HepG2 (cell line): Measurements from ENCODE around the gene ANTXRL.

Experiments
- MYC ChIP-seq: sonication (generic); formaldehyde crosslinking; IDR thresholded peaks from 2 replicates; pipeline ENCODE4 v1.9.0; 2021; ENCODE audit warnings: missing genetic modification reagents, borderline replicate concordance
- PAF1 ChIP-seq: IDR thresholded peaks from 2 replicates; pipeline ENCODE4 v1.6.1; 2016; ENCODE audit warnings: missing genetic modification reagents, missing compliant biosample characterization
- PHF20 ChIP-seq: sonication (generic); formaldehyde crosslinking; IDR thresholded peaks from 2 replicates; pipeline ENCODE4 v1.5.0; 2020; ENCODE audit warnings: mild to moderate bottlenecking, missing genetic modification reagents
- ZBTB1 ChIP-seq: sonication (generic); formaldehyde crosslinking; IDR thresholded peaks from 2 replicates; pipeline ENCODE4 v1.4.0; 2020; ENCODE audit warnings: missing genetic modification reagents, borderline replicate concordance
- ZNF232 ChIP-seq: sonication (generic); formaldehyde crosslinking; IDR thresholded peaks from 2 replicates; pipeline ENCODE4 v1.4.0; 2020; ENCODE audit warnings: missing genetic modification reagents, borderline replicate concordance
- ZNF501 ChIP-seq: sonication (generic); formaldehyde crosslinking; IDR thresholded peaks from 2 replicates; pipeline ENCODE4 v1.5.1; 2020; ENCODE audit warnings: mild to moderate bottlenecking, moderate library complexity, missing genetic modification reagents
- TF ChIP-seq, protein P1 (sequence below), 2 experiments: sonication (generic) in 1 of 2; formaldehyde crosslinking in 1 of 2; IDR thresholded peaks; 2 replicates each; pipeline versions ENCODE4 v1.5.1 to v1.6.1; 2011 to 2020; ENCODE audit warnings: borderline replicate concordance in 1 of 2, low read depth in 1 of 2, low read length in 1 of 2, mild to moderate bottlenecking in 1 of 2, missing genetic modification reagents in 1 of 2, moderate library complexity in 1 of 2
- TF ChIP-seq, protein P2 (sequence below): conservative IDR thresholded peaks from 2 replicates; pipeline ENCODE4 v1.6.1; 2018; ENCODE audit warnings: missing genetic modification reagents
- TF ChIP-seq, protein P3 (sequence below): sonication (generic); formaldehyde crosslinking; IDR thresholded peaks from 2 replicates; pipeline ENCODE4 v1.5.0; 2020; ENCODE audit warnings: mild to moderate bottlenecking, missing genetic modification reagents, moderate library complexity

DNA sequence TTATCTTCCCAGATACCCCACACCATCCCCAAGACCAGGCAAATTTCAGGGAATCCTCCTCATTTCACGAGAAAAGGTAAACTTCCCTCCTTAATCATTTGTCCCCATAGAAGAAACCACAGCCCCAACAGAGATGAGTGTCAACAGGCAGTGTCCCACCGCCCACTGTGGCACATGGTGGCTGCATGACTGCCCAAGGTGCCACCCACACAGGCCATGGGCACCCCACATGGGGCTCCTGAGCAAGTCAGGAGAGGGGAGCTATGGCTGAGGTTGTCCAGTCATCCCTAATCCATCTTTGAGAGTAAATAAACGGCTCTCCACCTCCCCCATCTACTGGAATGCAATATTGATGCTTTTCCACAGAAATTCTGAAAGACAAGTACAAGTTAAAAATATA, 44.1 kb downstream of the ANTXRL start:
- TF ChIP-seq, protein P1, sequence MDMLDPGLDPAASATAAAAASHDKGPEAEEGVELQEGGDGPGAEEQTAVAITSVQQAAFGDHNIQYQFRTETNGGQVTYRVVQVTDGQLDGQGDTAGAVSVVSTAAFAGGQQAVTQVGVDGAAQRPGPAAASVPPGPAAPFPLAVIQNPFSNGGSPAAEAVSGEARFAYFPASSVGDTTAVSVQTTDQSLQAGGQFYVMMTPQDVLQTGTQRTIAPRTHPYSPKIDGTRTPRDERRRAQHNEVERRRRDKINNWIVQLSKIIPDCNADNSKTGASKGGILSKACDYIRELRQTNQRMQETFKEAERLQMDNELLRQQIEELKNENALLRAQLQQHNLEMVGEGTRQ (IDR thresholded peaks at IDR 0.05; ENCODE audit: low read depth, low read length), result no peak
- TF ChIP-seq, protein P1 (CRISPR knock-in tag; IDR thresholded peaks at IDR 0.05; ENCODE audit: borderline replicate concordance), result no peak
- TF ChIP-seq ZBTB1 (CRISPR knock-in tag) (no peak), PHF20 (no peak), ZNF501 (CRISPR knock-in tag) (no peak), ZNF232 (CRISPR knock-in tag) (no peak), MYC (no peak), PAF1 (CRISPR knock-in tag) (no peak)
- TF ChIP-seq, protein P2, sequence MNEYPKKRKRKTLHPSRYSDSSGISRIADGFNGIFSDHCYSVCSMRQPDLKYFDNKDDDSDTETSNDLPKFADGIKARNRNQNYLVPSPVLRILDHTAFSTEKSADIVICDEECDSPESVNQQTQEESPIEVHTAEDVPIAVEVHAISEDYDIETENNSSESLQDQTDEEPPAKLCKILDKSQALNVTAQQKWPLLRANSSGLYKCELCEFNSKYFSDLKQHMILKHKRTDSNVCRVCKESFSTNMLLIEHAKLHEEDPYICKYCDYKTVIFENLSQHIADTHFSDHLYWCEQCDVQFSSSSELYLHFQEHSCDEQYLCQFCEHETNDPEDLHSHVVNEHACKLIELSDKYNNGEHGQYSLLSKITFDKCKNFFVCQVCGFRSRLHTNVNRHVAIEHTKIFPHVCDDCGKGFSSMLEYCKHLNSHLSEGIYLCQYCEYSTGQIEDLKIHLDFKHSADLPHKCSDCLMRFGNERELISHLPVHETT (CRISPR knock-in tag), result no peak
- TF ChIP-seq, protein P3, sequence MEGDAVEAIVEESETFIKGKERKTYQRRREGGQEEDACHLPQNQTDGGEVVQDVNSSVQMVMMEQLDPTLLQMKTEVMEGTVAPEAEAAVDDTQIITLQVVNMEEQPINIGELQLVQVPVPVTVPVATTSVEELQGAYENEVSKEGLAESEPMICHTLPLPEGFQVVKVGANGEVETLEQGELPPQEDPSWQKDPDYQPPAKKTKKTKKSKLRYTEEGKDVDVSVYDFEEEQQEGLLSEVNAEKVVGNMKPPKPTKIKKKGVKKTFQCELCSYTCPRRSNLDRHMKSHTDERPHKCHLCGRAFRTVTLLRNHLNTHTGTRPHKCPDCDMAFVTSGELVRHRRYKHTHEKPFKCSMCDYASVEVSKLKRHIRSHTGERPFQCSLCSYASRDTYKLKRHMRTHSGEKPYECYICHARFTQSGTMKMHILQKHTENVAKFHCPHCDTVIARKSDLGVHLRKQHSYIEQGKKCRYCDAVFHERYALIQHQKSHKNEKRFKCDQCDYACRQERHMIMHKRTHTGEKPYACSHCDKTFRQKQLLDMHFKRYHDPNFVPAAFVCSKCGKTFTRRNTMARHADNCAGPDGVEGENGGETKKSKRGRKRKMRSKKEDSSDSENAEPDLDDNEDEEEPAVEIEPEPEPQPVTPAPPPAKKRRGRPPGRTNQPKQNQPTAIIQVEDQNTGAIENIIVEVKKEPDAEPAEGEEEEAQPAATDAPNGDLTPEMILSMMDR, result no peak
